Stimulated activated CD4-positive, alpha-beta T cell treated with anti-CD3 and anti-CD28 coated beads, Interleukin-4, amount 100 ng/mL, for 48 hours (primary cell): ENCODE data around the gene SDF4.

ENCODE experiments used
- DNase-seq, 2 donors: peaks; one replicate each; pipeline ENCODE4 v3.0.0-alpha.2; 2020; ENCODE audit warnings: low read depth in 2 of 2

SDF4 gene

GRCh38 chr1:1212780-1213344, 18.9 kb downstream of the SDF4 start:
- no peak for DNase-seq

- DNase-seq, result no peak
These were observed 20.0 kb downstream of the SDF4 start for GRCh38 chr1:1211541-1212441.

- no peak for DNase-seq
These were observed 20.9 kb downstream of the SDF4 start for GRCh38 chr1:1210726-1211540.

GRCh38 chr1:1208713-1209433, 22.9 kb downstream of the SDF4 start:
- no peak for DNase-seq

GRCh38 chr1:1207571-1207892, 24.3 kb downstream of the SDF4 start:
- DNase-seq, result no peak

GRCh38 chr1:1206966-1207531, 24.8 kb downstream of the SDF4 start:
- no peak for DNase-seq

- DNase-seq, result peak in 1 of 2 donors; percentile 42
These were observed 25.3 kb downstream of the SDF4 start, which contains the start of gene TNFRSF18 for GRCh38 chr1:1206376-1206965. Gene TNFRSF18 (minus strand): TSS chr1:1206592. CDS start chr1:1206571, 21 bp downstream.

GRCh38 chr1:1205769-1206375, 25.9 kb downstream of the SDF4 start:
- no peak for DNase-seq

GRCh38 chr1:1204998-1205768, 26.6 kb downstream of the SDF4 start:
- DNase-seq, result no peak

GRCh38 chr1:1204425-1204920, 27.3 kb downstream of the SDF4 start:
- DNase-seq, result no peak

- no peak for DNase-seq
These were observed 28.0 kb downstream of the SDF4 start for GRCh38 chr1:1203561-1204424.

- DNase-seq, result no peak
These were observed 28.8 kb downstream of the SDF4 start for GRCh38 chr1:1202831-1203560.

GRCh38 chr1:1200876-1201810, 30.7 kb downstream of the SDF4 start:
- peak; percentile 76 to 86 for DNase-seq

- no peak for DNase-seq
These were observed 31.6 kb downstream of the SDF4 start for GRCh38 chr1:1199961-1200875.

- no peak for DNase-seq
These were observed 32.5 kb downstream of the SDF4 start for GRCh38 chr1:1199141-1199960.
